NK-92 (cell line): Measurements from ENCODE around the gene CWC22.
"Not testable (repeated sequence)": the region's sequence is repeated elsewhere in the genome, so short reads cannot be mapped to it uniquely, and the experiment has no call there.

Source experiments
- DNase-seq: peaks from one replicate; lab custom pipeline; 2025; ENCODE audit not compliant: unreplicated experiment; lab: John Stamatoyannopoulos, UW

CWC22 gene

GRCh38 chr2:180006781-180007579 is at the start of gene CWC22:
Gene CWC22 (minus strand): TSS chr2:180007297. CDS start chr2:179993341, 13,956 bp downstream.
- peak; percentile 17 for DNase-seq

GRCh38 chr2:180056367-180057118 is 49.4 kb upstream of the CWC22 start:
- no peak for DNase-seq

GRCh38 chr2:180054576-180054975 is 47.5 kb upstream of the CWC22 start:
- DNase-seq = not testable (repeated sequence)

DNA sequence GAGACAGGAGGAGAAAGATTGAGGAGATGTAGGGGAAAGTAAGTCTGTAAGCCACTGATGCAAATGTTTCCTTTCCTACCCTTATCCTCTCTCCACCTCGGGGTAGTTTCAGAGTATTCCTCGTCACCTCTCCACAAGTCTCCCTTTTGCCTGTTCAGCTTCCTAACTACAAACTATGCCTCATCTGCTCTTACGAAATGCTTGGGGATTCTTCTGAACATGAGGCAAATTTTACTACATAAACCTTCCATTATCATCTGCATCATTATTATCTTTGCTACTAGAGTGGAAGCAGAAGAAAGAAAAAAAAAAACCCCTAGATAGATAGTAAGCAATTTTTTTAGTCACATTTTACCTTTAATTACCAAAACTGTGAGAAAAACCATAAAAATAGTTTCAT is 43.1 kb upstream of the CWC22 start:
- DNase-seq = no peak

- no peak for DNase-seq
These were observed 41.2 kb upstream of the CWC22 start for GRCh38 chr2:180048251-180048650.

GRCh38 chr2:180046776-180047175 is 39.7 kb upstream of the CWC22 start:
- no peak for DNase-seq

GRCh38 chr2:180046202-180046601 is 39.1 kb upstream of the CWC22 start:
- no peak for DNase-seq

DNA sequence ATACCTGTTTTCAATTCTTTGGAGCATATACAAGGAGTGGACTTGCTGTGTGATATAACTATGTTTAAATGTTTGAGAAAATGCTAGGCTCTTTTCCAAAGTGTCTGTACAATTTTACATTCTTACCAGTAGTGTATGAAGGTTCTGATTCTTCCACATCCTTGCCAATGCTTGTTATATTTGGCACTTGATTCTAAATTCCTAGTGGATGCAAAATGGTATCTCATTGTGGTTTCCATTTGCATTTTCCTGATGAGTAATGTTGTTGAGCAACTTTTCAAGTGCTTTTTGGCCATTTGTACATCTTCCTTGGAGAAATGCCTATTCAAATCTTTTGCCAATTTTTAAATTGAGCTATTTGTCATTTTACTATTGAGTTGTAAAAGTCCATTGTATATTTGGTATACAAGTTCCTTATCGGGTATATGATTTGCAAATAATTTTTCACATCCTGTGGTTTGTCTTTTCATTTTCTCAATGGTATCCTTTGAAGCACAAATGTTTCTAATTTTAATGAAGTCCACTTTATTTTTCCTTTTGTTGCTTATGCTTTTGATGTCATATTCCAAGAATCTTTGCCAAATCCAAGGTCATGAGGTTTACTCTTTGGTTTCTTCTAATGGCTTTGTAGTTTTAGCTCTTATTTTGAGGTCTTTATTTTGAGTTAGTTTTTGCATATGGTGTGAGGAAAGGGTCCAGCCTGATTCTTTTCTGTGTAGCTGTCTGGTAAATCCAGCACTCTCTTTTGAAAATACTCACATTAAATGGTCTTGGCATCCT is 33.2 kb upstream of the CWC22 start:
- DNase-seq = no peak

GRCh38 chr2:180038997-180039396 is 31.9 kb upstream of the CWC22 start:
- DNase-seq = no peak

DNA sequence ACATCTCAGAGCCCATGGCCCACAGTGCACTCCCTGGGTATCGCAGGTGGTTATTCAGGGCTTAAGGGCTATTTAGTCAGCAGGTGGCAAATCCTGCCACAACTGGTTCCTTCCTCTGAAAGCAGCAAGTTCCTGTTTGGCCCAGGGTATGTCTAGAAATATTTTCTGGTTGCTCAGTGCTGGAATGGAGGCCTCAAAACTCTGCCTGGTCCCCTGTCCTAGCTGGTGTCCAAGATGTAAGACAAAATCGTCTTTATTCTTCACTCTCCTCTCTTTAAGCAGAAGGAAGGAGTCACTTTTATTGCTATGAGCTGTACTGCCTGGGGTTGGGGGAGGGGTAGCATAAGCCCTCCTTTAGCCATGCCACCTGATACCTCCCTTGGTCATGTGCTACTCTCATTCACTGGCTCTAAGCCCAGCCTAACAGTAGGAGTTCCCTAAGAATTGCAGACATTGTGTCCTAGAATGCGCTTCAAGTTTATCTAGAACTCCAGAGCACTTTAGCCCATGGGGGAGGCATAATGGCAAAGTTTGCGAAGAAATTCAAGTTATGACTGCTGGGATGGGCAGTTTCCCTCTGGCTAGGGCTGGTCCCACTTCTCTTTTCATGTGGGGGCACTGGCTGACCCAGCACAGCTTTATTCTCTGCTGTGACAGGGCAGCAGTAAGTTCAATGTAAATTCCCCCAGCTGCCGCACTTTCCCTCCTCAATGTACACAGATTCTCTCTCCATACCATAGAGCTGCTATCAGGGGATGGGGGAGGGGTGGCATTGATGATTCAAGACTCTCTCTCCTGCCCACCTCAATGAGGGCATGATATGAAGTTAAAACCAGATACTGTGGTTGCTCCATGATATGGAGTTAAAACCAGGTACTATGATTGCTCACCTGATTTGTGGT is 27.1 kb upstream of the CWC22 start:
- DNase-seq = no peak

DNA sequence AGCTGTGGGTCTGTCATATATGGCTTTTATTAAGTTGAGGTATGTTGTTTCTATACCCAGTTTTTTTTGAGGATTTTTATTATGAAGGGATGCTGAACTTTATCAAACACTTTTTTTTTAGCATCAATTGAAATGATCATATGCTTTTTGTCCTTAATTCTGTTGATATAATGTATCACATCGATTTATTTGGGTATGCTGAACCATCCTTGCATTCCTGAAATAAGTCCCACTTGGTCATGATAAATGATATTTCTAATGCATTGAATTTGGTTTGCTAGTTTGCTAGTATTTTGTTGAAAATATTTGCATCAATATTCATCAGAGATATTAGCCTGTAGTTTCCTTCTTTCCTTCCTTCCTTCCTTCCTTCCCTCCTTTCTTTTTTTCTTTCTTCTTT is 22.5 kb upstream of the CWC22 start:
- DNase-seq = no peak

- no peak for DNase-seq
These were observed 14.8 kb upstream of the CWC22 start for GRCh38 chr2:180021850-180022249.

DNA sequence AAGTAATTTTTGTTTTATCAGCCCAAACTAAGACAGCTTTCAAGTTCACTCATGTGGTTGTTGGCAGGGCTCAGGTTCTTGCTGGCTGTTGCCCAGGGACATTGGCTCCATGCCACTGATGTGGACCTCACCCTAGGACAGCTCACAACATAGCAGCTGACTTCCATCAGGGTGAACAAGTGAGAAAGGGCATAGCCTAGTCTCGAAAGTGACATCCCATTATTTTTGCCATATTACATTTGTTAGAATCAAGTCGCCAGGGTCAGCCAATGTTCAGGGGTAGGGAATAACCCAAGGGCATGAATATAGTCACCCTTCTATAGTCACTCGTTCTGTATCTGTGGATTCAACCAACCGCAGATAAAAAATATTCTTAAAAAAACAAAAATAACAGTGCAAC is 10.7 kb upstream of the CWC22 start:
- DNase-seq = no peak

GRCh38 chr2:180016937-180017336 is 9.8 kb upstream of the CWC22 start:
- no peak for DNase-seq

DNA sequence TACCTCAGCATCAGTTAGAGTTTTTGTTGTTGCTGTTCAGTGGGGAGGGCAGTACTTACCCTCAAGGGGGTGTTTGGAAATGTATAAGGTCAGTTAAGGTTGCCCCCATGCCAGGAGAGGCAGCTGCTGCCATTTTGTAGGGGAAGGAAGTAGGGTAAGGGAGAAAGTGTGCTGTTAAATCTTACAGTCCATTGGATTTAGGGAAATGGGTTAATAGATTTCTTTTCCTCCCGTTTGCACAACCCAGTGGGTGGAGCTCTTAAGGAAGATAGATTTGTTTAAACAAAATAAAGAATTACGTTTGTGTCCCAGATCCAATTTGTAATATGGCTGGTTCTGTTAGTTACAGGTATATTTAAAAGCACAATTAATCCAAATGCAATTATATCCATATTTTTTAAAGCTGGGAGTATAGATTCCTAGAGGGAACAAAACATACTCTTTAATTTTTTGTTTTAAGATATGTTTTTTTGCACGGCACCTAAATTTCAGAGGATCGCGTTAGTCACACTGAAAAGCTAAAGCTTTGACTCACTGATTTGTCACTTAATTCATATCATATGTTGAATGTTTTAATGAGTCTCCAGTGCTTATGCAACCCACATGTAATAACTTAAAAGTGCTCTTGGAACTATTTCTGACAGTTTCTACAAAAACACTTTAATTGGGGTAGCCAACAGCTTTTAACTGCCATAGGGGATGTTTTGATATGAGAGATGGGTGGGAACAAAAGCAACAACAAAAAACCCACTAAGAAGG is 9.0 kb upstream of the CWC22 start:
- DNase-seq = no peak

- DNase-seq = no peak
These were observed 5.4 kb upstream of the CWC22 start for GRCh38 chr2:180012523-180012922.

DNA sequence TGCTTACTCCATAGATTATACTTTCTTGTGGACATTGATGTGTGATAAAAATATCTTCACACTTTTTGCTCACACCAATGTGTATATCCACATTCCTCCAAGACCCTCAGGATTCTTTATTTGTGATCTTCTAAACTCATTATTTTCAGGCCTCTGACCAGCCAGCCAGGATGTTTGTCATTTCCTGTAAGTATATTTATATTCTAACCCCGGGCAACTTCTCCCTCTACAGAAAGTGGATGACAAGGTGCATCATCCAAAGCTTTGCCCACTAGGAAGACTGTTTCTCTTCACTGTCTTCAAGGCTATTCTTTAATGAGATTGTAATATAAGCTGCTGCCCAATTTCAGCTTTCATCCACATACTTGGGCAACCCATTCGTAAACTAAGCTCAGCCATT is 3.6 kb upstream of the CWC22 start:
- no peak for DNase-seq

- no peak for DNase-seq
These were observed 866 bp downstream of the CWC22 start for GRCh38 chr2:180006231-180006630.

GRCh38 chr2:180005465-180005864 is 1.6 kb downstream of the CWC22 start:
- not testable (repeated sequence) for DNase-seq

GRCh38 chr2:180004731-180005130 is 2.4 kb downstream of the CWC22 start:
- no peak for DNase-seq
